ENCODE results near the gene ZNF587.
"Not testable (repeated sequence)": the region's sequence is repeated elsewhere in the genome, so short reads cannot be mapped to it uniquely, and the experiment has no call there.

DNA sequence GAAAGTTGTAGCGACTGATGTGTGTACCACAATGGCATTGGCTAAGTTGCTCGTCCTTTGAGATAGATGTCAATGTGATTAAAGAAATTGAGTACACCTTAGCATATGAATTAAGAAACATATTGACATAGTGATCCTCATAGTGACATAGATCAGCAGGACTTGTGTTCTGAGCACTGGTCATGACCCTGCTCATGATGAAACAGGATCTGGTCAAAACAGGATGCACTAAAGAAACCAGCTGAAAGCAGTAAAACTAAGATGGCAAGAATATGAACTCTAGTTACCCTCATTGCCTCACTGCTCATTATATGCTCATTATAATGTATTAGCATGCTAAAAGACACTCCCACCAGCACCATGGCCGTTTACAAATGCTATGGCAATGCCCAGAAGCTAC, 2.5 kb upstream of the ZNF587 start:
- TF ChIP-seq CTCF (IDR thresholded peaks at IDR 0.05; ENCODE audit: borderline replicate concordance, extremely low read depth, low read length, poor library complexity, severe bottlenecking); EZH2 (IDR thresholded peaks at IDR 0.05; ENCODE audit: borderline replicate concordance, low read depth, low read length, severe bottlenecking): not testable (repeated sequence)
